ENCODE measurements around the gene KLHL21.
"Not testable (repeated sequence)": the region's sequence is repeated elsewhere in the genome, so short reads cannot be mapped to it uniquely, and the experiment has no call there.

DNA sequence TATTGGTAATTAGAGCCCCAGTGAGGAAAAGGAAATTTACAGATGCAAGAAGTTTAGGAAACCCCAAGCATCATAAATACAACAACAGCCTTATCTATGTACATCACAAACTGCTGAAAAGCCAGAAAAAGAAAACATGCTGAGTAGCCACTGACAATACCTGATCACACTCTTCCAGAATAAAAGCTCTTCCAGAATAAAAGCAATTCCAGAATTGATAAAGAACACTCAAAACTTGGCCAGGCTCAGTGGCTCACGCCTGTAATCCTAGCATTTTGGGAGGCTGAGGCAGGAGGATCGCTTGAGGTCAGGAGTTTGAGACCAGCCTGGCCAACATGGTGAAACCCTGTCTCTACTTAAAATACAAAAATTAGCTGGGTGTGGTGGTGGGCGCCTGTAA, 38.2 kb upstream of the KLHL21 start:
- not testable (repeated sequence) for TF ChIP-seq CTCF (IDR thresholded peaks at IDR 0.05); RFX5 (IDR thresholded peaks at IDR 0.05); POLR2A (IDR thresholded peaks at IDR 0.05; ENCODE audit: low read length); GATA3 (IDR thresholded peaks at IDR 0.05; ENCODE audit: borderline replicate concordance); EP300 (IDR thresholded peaks at IDR 0.05); RAD21 (conservative IDR thresholded peaks at IDR 0.05 in 1 of 2, IDR thresholded peaks at IDR 0.05 in 1 of 2); NPAS2 (CRISPR knock-in tag; IDR thresholded peaks at IDR 0.05; ENCODE audit: borderline replicate concordance); BHLHE40 (IDR thresholded peaks at IDR 0.05; ENCODE audit: low read depth, low read length); CEBPB (IDR thresholded peaks at IDR 0.05)
- TF ChIP-seq, protein P1, sequence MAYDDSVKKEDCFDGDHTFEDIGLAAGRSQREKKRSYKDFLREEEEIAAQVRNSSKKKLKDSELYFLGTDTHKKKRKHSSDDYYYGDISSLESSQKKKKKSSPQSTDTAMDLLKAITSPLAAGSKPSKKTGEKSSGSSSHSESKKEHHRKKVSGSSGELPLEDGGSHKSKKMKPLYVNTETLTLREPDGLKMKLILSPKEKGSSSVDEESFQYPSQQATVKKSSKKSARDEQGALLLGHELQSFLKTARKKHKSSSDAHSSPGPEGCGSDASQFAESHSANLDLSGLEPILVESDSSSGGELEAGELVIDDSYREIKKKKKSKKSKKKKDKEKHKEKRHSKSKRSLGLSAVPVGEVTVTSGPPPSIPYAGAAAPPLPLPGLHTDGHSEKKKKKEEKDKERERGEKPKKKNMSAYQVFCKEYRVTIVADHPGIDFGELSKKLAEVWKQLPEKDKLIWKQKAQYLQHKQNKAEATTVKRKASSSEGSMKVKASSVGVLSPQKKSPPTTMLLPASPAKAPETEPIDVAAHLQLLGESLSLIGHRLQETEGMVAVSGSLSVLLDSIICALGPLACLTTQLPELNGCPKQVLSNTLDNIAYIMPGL (CRISPR knock-in tag; IDR thresholded peaks at IDR 0.05; ENCODE audit: borderline replicate concordance): not testable (repeated sequence)
- TF ChIP-seq, protein P2, sequence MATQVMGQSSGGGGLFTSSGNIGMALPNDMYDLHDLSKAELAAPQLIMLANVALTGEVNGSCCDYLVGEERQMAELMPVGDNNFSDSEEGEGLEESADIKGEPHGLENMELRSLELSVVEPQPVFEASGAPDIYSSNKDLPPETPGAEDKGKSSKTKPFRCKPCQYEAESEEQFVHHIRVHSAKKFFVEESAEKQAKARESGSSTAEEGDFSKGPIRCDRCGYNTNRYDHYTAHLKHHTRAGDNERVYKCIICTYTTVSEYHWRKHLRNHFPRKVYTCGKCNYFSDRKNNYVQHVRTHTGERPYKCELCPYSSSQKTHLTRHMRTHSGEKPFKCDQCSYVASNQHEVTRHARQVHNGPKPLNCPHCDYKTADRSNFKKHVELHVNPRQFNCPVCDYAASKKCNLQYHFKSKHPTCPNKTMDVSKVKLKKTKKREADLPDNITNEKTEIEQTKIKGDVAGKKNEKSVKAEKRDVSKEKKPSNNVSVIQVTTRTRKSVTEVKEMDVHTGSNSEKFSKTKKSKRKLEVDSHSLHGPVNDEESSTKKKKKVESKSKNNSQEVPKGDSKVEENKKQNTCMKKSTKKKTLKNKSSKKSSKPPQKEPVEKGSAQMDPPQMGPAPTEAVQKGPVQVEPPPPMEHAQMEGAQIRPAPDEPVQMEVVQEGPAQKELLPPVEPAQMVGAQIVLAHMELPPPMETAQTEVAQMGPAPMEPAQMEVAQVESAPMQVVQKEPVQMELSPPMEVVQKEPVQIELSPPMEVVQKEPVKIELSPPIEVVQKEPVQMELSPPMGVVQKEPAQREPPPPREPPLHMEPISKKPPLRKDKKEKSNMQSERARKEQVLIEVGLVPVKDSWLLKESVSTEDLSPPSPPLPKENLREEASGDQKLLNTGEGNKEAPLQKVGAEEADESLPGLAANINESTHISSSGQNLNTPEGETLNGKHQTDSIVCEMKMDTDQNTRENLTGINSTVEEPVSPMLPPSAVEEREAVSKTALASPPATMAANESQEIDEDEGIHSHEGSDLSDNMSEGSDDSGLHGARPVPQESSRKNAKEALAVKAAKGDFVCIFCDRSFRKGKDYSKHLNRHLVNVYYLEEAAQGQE (IDR thresholded peaks at IDR 0.05): not testable (repeated sequence)

All from A549 (cell line).